ENCODE results near the gene C1orf52. TPM values are rescaled to one million over a fixed set of nuclear protein-coding genes. Genes with fewer than 3 reads are reported as not detected.

Gene C1orf52
- total and polyA plus RNA-seq, 7 donors: 10.2 to 28.8 (median 15.1) TPM

DNA sequence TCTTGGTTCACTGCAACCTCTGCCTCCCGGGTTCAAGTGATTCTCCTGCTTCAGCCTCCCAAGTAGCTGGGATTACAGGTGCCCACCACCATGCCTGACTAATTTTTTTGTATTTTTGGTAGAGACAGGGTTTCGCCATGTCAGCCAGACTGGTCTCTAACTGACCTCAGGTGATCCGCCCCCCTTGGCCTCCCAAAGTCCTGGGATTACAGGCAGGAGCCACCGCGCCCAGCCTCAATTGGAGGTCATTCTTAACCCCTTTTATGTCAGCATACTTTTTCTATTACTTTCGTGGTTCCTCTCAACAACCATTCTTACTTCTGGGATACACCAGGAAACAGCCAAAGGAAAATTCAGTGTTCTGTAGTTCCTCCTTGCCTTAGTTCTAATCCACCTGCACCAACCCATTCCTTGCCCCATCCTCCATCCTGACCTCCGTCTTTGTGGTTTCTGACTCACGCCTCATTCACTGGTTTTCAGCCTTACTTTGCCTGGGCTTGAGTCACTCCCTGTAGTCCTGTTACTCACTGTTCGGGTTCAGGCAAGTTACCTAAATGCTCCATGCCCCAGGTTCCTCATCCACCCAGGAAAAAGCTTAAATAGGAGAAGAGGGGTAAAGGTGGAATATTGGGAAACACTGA lies 29.9 kb upstream of the C1orf52 start:
- H3K27me3 ChIP-seq (ENCODE audit: insufficient read depth in 3 of 3, low read length in 2 of 3): no peaks in the 10 kb centered on the region
- no peaks in the 10 kb centered on the region for H3K9me3 ChIP-seq
- TF ChIP-seq CTCF (IDR thresholded peaks at IDR 0.05): no peak
- H3K4me3 ChIP-seq: no peak overlapping the region
- no peak overlapping the region for H3K27ac ChIP-seq
- no peak for DNase-seq
- ATAC-seq: no peak
- H3K36me3 ChIP-seq (ENCODE audit: insufficient read depth in 1 of 2, low read depth in 1 of 2): no peaks in the 10 kb centered on the region
- WGBS, 3 donors: 91 to 92% (median 91%) methylated on average over 9 of the region's 9 CpGs
- intact Hi-C loops (cut with DNase I): no loop called here
- H3K4me1 ChIP-seq: no peaks in the 10 kb centered on the region

DNA sequence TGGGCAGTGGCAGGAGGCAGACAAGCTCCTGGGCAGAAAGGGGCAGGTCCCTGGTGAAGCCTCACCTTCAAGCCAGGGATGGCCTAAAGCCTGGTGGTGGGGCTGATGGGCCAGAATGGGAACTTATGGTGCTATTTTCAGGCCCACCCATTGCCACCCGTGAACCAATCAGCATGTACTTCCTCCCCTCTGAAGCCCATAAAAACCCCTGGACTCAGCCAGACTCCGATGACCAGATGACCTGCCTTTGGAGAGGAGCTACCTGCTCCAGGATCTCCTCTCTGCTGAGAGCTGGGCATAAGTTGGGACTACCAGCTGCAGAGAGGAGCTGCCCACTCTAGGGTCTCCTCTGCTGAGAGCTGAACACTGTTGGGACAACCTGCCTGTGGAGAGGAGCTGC lies 24.7 kb upstream of the C1orf52 start:
- H3K4me1 ChIP-seq: no peaks in the 10 kb centered on the region
- no peaks in the 10 kb centered on the region for H3K9me3 ChIP-seq
- H3K27me3 ChIP-seq (ENCODE audit: insufficient read depth in 3 of 3, low read length in 2 of 3): no peaks in the 10 kb centered on the region
- intact Hi-C loops (cut with DNase I): no loop called here
- WGBS, 3 donors: 92 to 97% (median 94%) methylated on average over 2 of the region's 2 CpGs
- H3K27ac ChIP-seq: no peak overlapping the region
- no peak overlapping the region for H3K4me3 ChIP-seq
- DNase-seq (no peak), ATAC-seq (no peak)
- no peak for TF ChIP-seq CTCF (IDR thresholded peaks at IDR 0.05)
- no peaks in the 10 kb centered on the region for H3K36me3 ChIP-seq (ENCODE audit: insufficient read depth in 1 of 2, low read depth in 1 of 2)

GRCh38 chr1:85283475-85284199 lies 24.2 kb upstream of the C1orf52 start:
- Histone ChIP-seq H3K27ac (no peak overlapping the region), H3K4me1 (no peaks in the 10 kb centered on the region), H3K27me3 (ENCODE audit: insufficient read depth in 3 of 3, low read length in 2 of 3) (no peaks in the 10 kb centered on the region), H3K9me3 (no peaks in the 10 kb centered on the region), H3K4me3 (no peak overlapping the region), H3K36me3 (ENCODE audit: insufficient read depth in 1 of 2, low read depth in 1 of 2) (no peaks in the 10 kb centered on the region)
- peak; percentile 70 to 87 (median 79) for ATAC-seq
- 39 to 54% (median 42%) methylated on average over 10 to 11 of the region's 11 CpGs for WGBS, 3 donors
- peak; percentile 37 to 73 for DNase-seq
- intact Hi-C loops (cut with DNase I): no loop called here
- TF ChIP-seq CTCF (IDR thresholded peaks at IDR 0.05): no peak

GRCh38 chr1:85282424-85282823 lies 23.0 kb upstream of the C1orf52 start:
- Histone ChIP-seq H3K27me3 (ENCODE audit: insufficient read depth in 3 of 3, low read length in 2 of 3) (no peaks in the 10 kb centered on the region), H3K27ac (no peak overlapping the region), H3K4me3 (no peak overlapping the region), H3K9me3 (no peaks in the 10 kb centered on the region), H3K36me3 (ENCODE audit: insufficient read depth in 1 of 2, low read depth in 1 of 2) (no peaks in the 10 kb centered on the region), H3K4me1 (no peaks in the 10 kb centered on the region)
- no peak for TF ChIP-seq CTCF (IDR thresholded peaks at IDR 0.05)
- ATAC-seq (no peak), DNase-seq (no peak)
- 98 to 100% (median 100%) methylated on average over 1 of the region's 1 CpG for WGBS, 3 donors
- intact Hi-C loops (cut with DNase I): no loop called here
